Measurements from ENCODE around the gene PLXNA2. TPM values are rescaled to one million over a fixed set of nuclear protein-coding genes. Genes with fewer than 3 reads are reported as not detected.

The PLXNA2 gene
- total RNA-seq, 1 experiment from 2014 or later, result 69.7 TPM

DNA sequence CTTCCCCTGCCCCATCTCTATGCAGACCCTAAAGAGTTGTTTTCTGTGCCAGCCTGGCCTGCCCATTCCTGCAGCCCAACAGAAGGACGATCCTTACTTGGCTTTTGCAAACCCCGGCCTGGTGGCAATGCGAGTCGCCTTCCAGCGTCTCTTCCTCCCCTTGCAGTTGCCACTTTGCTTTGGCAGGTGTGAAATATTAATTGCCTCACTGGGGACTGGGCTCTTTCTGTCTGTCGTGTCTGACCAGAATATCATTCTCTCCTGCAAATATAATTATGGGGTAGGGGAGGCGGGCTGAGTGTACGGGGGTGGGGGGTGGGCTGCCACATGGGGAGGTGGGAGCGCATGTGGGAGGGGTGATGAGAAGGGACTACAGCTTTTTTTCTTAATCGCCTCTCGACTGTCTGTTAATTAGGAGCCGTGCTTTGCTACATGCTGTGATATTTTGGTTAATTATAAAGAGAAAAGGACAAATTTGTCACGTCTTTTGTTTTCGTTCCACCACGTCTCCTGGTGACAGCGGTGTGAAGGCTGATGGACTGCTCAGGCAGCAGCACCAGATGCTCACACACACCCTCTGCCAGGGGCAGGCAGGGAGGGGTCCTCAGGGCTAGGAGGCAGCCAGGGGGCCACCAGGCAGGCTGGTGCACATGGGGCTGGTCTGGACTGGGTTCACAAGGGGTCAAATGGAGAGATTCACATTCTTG, 253.2 kb downstream of the PLXNA2 start:
- Mint-ChIP-seq H3K4me3 (ENCODE audit: unreplicated experiment) (no peak overlapping the region), H3K36me3 (ENCODE audit: insufficient read depth, unreplicated experiment) (no peaks in the 10 kb centered on the region), H3K27ac (ENCODE audit: low read depth, unreplicated experiment) (no peak overlapping the region), H3K4me1 (ENCODE audit: insufficient read depth, unreplicated experiment) (no peaks in the 10 kb centered on the region), H3K27me3 (ENCODE audit: insufficient read depth, unreplicated experiment) (peaks cover 72% of the 10 kb centered on the region), H3K9me3 (ENCODE audit: unreplicated experiment) (no peaks in the 10 kb centered on the region)
- POLR2A ChIA-PET, result interaction anchor here (0.7 kb wide), 1 partner anchor 212 kb away, joined by 3 read pairs; no protein-coding TSS in a partner anchor
- CTCF ChIA-PET, result interaction anchor here (1.0 to 5.5 kb wide), 2 partner anchors 8 to 105 kb away, joined by 3 to 74 read pairs; no protein-coding TSS in a partner anchor
- DNase-seq (ENCODE audit: unreplicated experiment), result no peak
- intact Hi-C loops (cut with micrococcal nuclease), result no loop called here
- BruUV-seq (replicated peaks), result no TSS peak
- TF ChIP-seq, protein P1, sequence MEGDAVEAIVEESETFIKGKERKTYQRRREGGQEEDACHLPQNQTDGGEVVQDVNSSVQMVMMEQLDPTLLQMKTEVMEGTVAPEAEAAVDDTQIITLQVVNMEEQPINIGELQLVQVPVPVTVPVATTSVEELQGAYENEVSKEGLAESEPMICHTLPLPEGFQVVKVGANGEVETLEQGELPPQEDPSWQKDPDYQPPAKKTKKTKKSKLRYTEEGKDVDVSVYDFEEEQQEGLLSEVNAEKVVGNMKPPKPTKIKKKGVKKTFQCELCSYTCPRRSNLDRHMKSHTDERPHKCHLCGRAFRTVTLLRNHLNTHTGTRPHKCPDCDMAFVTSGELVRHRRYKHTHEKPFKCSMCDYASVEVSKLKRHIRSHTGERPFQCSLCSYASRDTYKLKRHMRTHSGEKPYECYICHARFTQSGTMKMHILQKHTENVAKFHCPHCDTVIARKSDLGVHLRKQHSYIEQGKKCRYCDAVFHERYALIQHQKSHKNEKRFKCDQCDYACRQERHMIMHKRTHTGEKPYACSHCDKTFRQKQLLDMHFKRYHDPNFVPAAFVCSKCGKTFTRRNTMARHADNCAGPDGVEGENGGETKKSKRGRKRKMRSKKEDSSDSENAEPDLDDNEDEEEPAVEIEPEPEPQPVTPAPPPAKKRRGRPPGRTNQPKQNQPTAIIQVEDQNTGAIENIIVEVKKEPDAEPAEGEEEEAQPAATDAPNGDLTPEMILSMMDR (IDR thresholded peaks at IDR 0.05; ENCODE audit: unreplicated experiment), result no peak

DNA sequence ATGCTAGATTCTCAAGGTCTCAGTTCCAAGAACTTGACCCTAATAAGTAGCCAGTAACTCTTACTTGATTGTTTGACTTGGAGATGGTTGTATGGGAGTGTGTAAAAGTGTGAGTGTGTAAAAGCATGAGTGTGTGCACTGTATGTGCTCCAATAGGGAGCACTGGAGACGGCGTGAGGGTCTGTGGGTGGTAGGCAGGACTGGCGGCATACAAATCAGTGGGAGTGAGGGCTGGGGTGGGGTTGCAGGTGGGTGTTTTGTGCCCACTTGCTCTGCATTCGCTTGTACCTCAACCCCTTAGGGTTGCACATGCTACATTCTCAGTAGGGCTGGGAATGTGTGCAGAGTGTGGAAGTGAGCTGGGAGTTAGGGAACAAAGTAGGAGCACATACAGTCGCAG, 253.7 kb downstream of the PLXNA2 start:
- CTCF ChIA-PET, result interaction anchor here (1.0 to 3.1 kb wide), 3 partner anchors 8 to 106 kb away, joined by 3 to 11 read pairs (median 5); no protein-coding TSS in a partner anchor
- intact Hi-C loops (cut with micrococcal nuclease), result no loop called here
- Mint-ChIP-seq H3K9me3 (ENCODE audit: unreplicated experiment) (no peaks in the 10 kb centered on the region), H3K27me3 (ENCODE audit: insufficient read depth, unreplicated experiment) (peaks cover 66% of the 10 kb centered on the region), H3K36me3 (ENCODE audit: insufficient read depth, unreplicated experiment) (no peaks in the 10 kb centered on the region), H3K4me3 (ENCODE audit: unreplicated experiment) (no peak overlapping the region), H3K4me1 (ENCODE audit: insufficient read depth, unreplicated experiment) (no peaks in the 10 kb centered on the region), H3K27ac (ENCODE audit: low read depth, unreplicated experiment) (no peak overlapping the region)
- TF ChIP-seq, protein P1 (IDR thresholded peaks at IDR 0.05; ENCODE audit: unreplicated experiment), result no peak
- BruUV-seq (replicated peaks), result no TSS peak
- POLR2A ChIA-PET, result interaction anchor here (0.7 to 0.8 kb wide), 2 partner anchors 8 to 17 kb away, joined by 3 read pairs; no protein-coding TSS in a partner anchor
- DNase-seq (ENCODE audit: unreplicated experiment), result no peak

DNA sequence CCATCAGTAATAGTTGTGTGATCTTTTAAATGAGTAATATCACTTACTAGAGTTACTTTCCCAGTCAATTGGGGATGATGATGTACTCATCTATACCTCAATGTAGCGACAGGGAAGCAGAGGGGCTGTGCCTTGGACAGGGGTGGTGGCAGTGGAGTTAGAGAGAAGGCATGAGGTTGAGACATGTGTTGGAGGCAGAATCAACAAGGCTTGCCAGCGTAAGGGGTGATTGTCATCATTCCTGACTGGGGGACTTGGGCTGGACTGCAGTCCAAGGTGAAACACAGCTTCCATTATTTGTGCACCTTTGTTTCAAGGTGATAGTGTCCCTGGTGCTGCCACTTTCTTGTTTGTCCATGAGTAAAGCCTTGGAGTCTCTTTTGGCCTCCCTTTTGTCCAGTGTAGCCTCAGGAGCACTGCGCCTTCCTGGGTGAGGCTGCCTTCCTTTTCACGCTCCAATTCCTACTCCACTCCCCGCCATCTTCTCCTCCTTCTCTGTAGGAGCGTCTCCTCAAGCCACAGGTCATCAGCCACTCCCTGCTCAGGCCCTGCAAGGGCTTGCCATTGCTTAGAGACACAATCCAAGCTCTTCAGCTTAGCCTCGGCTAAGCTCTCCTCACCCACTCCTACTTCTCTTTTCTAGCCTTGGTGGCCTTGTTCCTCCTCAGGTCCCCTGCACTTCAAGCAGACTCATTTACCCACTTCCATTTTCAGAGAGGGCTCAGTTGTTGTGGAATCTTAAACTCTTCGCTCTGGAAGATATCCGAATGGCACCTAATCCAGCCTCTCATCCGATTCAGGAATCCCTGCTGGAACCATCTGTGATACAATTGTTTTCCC, 255.6 kb downstream of the PLXNA2 start:
- no peaks in the 10 kb centered on the region for H3K36me3 Mint-ChIP-seq (ENCODE audit: insufficient read depth, unreplicated experiment)
- no TSS peak for BruUV-seq (replicated peaks)
- peaks cover 47% of the 10 kb centered on the region for H3K27me3 Mint-ChIP-seq (ENCODE audit: insufficient read depth, unreplicated experiment)
- H3K4me3 Mint-ChIP-seq (ENCODE audit: unreplicated experiment), result no peak overlapping the region
- no peak overlapping the region for H3K27ac Mint-ChIP-seq (ENCODE audit: low read depth, unreplicated experiment)
- TF ChIP-seq, protein P1 (IDR thresholded peaks at IDR 0.05; ENCODE audit: unreplicated experiment), result no peak
- no peaks in the 10 kb centered on the region for H3K9me3 Mint-ChIP-seq (ENCODE audit: unreplicated experiment)
- ChIA-PET POLR2A (interaction anchor here (0.6 kb wide), 1 partner anchor 16 kb away, joined by 3 read pairs; no protein-coding TSS in a partner anchor), CTCF (interaction anchor here (0.6 to 3.1 kb wide), 6 partner anchors 9 to 1119 kb away, joined by 3 to 19 read pairs (median 5); no protein-coding TSS in a partner anchor)
- DNase-seq (ENCODE audit: unreplicated experiment), result no peak
- intact Hi-C loops (cut with micrococcal nuclease), result no loop called here
- no peaks in the 10 kb centered on the region for H3K4me1 Mint-ChIP-seq (ENCODE audit: insufficient read depth, unreplicated experiment)

DNA sequence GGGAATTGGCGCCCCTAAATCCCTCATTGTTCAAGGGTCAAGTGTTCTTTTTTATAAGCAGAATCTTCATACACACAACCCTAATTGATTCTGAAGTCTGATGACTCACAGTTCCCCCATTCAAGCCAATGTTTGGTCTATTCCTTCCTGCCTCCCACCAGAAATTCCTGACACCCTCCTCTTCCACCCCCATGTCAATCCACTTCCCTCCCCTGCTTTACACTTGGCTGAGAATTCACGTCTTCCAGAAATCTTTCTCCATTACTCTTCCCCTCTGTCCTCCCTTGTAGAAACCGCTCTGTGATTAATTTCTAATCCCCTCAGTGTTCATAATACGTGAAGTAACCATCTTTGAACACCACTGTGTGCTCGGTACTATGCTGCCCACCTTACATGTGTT, 257.0 kb downstream of the PLXNA2 start:
- ChIA-PET CTCF (interaction anchor here (0.6 to 2.4 kb wide), 5 partner anchors 7 to 92 kb away, joined by 3 to 19 read pairs (median 3); no protein-coding TSS in a partner anchor), POLR2A (interaction anchor here (0.6 kb wide), 1 partner anchor 313 kb away, joined by 3 read pairs; no protein-coding TSS in a partner anchor)
- DNase-seq (ENCODE audit: unreplicated experiment), result no peak
- no peaks in the 10 kb centered on the region for H3K4me1 Mint-ChIP-seq (ENCODE audit: insufficient read depth, unreplicated experiment)
- TF ChIP-seq, protein P1 (IDR thresholded peaks at IDR 0.05; ENCODE audit: unreplicated experiment), result no peak
- H3K27me3 Mint-ChIP-seq (ENCODE audit: insufficient read depth, unreplicated experiment), result peaks cover 48% of the 10 kb centered on the region
- intact Hi-C loops (cut with micrococcal nuclease), result no loop called here
- BruUV-seq (replicated peaks), result no TSS peak
- H3K9me3 Mint-ChIP-seq (ENCODE audit: unreplicated experiment), result no peaks in the 10 kb centered on the region
- H3K27ac Mint-ChIP-seq (ENCODE audit: low read depth, unreplicated experiment), result no peak overlapping the region
- H3K36me3 Mint-ChIP-seq (ENCODE audit: insufficient read depth, unreplicated experiment), result no peaks in the 10 kb centered on the region
- no peak overlapping the region for H3K4me3 Mint-ChIP-seq (ENCODE audit: unreplicated experiment)
